Occipital lobe (tissue), 2 donors: ENCODE data around the gene PMVK. TPM values are rescaled to one million over a fixed set of nuclear protein-coding genes. Genes with fewer than 3 reads are reported as not detected.
"Not testable (repeated sequence)": the region's sequence is repeated elsewhere in the genome, so short reads cannot be mapped to it uniquely, and the experiment has no call there.

ENCODE experiments used
- DNase-seq: peaks from one replicate; lab custom pipeline; 2025; lab: John Stamatoyannopoulos, UW
- total RNA-seq: library from RNA; depleted of rRNA; stranded (reverse); fragments of >200 nt; gene quantifications from one replicate; pipeline ENCODE4 v1.2.3, GENCODE V29; 2014

PMVK gene
- total RNA-seq, 1 donor from 2014 or later: 12.0 TPM

DNA sequence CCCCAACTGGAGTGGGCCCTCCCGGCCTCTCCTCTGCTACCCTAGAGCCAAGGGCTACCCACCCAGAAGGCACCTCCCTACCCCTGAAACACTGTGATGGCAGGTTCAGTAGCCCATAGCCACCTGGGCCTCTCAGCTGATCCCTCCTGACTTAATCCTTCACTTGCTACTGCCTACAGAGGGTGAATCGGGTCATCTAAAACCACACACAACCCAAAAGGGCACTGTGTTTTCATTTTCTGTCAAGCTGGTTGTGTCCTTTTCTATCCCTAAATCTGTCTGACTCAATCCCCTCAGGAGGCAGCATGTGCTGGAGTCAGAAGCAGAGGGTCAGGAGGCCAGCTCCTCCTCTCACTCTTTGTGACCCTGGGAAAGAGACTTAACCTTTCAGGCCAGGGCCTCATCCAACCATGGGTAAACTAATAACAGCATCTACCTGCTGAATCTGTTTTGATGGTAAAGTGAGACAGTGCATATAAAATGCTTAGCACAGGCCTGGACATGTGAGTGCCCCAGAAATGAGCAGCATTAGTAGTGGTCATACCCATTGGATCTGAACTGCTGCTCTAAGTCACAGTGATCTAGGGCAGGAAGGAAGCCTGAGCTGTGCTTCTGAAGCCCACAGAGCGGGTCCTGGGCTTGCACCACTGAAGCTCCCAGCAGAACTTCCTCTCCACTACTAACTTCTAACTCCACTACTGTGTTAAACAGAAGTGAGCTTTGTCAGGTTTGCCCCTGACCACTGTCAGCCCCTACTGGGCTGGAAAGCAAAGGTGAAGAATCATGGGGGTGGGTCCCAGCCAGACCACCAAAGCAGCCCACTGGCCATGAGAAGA lies 11.0 kb downstream of the PMVK start:
- DNase-seq: no peak

DNA sequence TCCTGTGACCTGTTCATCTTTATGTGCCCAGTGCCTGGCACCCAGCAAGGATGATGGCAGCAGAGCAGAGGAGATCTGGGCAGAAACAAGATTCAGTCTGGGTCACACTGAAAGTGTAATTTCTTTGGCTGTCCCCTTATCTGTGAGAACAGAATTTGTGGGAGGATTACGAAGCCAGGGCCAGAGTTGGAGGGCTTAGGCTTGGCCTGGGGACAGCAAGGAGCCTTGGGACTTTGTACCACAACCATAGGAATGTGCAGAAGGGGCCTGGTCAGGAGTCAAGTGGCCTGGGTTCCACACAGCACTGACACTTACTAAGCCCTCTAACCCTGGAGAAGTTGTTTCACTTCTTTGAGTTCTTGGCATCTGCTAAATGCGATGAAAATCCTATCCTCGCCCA lies 12.8 kb downstream of the PMVK start:
- no peak for DNase-seq

DNA sequence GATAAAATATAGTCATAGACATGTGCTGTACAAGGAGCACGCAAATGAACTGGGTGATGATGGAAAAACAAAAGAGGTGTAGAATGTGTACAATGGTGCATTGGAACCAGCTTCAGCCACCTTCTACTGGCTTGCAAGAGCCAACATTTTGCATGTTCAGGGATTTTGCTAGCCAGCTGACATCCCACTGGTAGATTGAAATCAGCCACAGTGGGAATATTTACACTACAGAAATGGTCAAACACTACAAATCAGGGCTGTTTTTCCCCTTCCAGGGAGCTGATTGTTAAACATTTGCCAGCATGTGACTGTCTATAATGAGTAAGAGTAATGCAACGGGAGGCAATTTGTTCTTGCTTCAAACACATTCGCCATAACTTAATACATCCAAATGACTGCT lies 23.2 kb downstream of the PMVK start:
- no peak for DNase-seq

DNA sequence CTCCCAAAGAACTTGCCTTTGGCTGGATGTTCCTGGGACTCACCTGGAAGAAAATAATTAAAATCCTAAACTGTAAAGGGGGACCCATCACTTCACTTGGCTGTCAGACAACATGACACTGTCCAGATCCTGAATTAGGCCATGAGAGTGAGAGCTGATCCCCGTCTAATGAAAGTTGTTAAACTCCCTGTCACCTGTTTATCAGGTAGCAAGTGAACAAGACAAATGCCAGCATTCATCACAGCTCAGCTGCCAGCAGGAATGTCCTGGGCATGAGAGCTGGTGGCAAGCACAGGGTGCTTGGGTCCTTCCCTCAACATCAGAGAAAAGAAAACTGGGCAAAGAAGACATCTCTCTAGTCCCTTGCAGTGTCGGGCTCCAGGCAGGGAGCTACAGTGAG lies 23.8 kb downstream of the PMVK start:
- DNase-seq: no peak

DNA sequence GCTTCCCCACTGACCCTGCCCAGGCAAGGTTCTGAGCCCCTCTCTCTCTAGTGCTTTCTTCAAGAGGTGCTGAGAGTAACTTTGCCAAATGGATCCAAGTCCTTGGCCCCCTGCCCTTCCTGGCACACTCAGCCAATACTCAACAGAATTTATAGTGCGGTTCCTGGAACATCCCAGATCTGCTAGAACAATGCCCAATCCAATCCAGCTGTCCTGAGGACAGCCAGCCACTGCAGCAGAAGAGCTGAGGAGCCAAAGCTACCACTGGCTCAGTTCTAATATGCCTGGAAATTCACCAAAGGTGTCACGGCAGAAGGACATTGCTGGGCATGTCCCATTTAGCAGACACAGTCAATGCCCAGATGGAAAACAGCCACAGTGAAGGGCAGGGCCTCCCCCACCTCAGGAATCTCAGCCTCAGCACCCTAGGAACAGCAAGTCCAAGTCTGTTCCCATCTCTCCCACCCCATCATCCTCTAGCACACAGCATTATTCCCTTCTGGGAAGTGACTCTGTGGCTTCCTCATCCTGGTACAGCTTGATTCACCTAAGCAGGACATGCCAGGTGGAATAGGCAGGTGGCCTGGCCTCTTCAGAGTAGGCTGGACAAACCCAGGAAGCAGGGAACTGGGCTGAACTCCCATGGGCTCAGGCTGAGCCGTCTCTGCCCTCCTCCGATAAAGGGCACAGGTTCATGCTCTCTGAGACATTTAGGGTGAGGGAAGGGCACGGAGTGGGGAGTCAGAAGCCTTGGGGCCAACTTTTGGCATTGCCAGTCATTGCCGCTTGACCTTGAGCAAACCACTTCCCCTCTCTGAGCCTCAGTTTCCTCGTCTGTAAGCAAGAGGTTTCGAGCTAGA lies 24.6 kb downstream of the PMVK start:
- DNase-seq: no peak

DNA sequence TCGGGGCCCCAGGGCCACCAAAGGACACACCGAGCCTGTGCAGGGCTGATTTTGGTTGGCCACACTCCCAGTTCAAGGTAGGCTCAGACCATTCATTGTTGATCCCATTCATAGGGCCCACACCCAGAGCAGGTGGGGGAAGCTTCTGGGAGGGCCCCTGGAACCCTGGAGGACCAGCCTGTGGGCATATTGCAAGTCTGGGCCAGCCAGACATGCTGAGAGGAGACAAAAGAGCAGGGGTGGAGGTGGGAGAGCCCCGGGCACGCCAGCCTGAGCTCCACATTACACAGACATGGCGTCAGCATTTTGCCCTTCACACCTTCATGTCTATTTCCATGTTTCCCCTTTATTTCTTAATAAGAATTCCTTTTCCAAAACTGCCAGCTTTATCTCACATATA lies 25.7 kb downstream of the PMVK start:
- DNase-seq: no peak

DNA sequence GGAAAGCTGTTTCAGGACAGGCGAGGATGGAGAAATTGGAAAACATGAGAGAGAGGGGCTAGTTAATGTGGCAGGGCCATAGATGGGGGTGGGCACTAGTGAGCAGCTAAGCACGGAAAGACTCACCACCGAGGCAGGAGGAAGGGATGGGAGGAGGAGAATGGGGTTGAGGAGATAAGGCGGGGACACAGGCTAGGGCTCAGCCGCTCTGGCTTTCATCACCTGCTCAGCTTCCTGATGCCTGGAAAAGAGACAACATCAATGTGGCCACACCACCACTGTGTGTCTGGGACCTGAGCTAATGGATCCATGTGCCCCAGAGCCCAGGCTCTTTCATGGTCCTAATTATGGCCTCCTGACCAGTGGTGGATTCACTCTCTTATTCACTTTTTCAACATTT lies 27.6 kb downstream of the PMVK start:
- no peak for DNase-seq

DNA sequence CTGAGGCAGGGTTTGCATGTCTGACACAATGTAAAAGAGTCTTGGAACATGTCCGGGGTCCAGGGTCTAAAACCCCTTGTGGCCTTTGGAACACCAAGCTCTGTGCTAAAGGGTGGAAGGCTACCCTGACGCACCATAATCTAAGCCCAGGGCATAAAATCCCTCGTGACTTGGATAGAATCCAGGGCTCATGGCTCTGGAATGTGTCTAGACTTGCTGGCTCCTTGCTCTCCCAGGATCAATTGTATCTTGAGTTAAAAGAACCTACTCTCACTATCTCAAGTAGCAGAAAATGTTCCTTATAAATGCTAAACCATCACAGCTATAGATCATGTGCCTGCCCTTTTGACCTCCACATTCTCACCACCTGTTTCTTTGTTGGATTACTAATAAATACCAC lies 28.4 kb downstream of the PMVK start:
- DNase-seq: not testable (repeated sequence)

DNA sequence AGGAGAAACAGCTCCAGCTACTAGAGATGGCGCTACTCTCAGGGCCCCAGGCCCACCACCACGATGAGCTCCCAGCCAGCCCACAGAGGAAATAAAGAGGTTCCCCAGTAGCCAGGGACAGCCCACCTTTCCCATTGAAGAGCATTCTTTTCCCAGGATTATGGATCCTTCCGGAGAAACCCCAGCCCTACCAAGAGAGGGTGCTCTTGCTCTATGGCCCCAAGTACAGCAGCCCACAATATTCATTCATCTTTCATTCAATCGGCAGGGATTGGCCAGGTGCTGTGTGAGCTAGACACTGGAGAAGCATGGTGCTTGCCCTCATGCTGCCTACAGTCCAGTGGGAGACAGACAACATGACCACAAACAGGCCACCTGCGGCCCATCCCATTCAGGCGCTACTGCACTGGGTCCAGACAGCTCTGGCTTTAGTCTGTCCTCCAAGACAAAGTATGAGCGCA lies 29.9 kb downstream of the PMVK start:
- DNase-seq: no peak

DNA sequence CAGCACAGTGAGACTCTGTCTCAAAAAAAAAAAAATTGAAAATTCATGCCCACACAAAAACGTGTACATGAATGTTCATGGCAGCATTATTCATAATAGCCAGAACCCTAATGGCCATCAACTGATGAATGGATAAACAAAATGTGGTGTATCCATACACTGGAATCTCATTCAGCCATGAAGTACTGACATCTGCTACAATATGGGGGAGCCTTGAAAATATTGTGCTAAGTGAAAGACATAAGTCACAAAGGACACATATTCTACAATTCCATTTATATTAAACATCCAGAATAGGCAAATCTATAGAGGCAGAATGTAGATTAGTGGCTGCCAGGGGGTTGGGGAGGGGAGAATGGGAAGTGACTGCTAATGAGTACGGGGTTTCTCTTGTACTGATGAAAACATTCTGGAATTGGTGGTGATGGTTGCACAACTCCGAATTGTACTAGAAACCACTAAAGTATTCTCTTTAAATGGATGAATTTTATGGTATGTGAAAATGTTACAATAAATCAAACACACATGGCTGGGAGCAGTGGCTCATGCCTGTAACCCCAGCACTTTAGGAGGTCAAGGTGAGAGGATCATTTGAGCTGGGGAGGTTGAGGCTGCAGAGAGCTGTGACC lies 33.5 kb downstream of the PMVK start:
- DNase-seq: no peak

DNA sequence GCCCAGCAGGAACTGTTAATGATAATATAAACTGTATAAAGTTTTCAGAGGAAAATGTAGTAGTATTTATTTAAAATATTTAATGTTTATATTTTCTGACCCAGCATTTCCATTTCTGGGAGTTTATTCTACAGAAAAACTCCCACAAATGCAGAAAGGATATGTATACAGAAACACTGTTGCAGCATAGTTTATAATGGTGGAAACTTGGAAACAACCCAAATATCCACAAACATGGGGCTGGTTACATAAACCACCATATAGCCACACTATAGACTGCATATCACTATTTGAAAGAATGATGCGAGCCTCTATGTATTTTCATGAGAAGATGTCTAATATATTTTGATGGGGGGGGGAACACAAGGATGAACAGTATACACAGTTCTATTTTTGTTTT lies 34.9 kb downstream of the PMVK start:
- no peak for DNase-seq

DNA sequence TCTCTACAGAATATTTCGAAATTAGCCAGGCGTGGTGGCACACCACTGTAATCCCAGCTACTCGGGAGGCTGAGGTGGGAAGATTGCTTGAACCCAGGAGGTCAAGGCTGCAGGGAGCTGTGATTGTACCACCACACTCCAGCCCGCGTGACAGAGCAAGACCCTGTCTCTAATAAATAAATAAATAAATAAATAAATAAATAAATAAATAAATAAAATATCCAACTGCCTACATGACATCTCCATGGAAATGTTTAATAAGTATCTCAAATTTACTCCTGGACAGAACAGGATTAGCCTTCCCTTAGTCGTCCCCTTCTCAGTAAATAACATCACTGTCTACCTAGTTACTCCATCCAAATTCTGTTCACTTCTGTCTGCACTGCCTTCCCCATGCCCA lies 37.5 kb downstream of the PMVK start:
- no peak for DNase-seq

DNA sequence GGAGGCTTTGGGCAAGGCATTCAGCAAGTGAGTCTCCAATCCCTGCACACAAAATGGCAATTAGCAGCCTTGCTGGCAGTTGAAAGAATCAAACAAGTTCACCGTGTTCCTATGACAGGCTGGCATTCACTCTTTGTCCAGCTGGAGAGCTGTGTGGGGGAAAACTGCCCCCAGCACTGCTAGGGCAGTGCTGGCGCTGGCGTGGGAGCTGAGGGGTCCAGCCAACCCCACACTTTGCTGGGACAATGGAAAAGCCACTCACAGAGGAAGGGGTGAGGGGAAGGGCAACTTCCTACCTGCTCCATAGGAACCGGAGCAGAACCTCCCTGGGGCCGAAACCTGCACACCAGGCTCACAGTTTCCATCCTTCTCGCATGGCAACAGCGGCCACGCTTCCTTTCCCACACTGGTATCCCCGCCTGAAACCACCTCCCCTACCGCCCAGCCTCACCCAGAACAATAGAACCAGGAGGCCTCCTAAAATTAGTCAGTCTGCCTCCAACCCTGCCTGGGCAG lies 39.7 kb downstream of the PMVK start:
- DNase-seq: no peak

DNA sequence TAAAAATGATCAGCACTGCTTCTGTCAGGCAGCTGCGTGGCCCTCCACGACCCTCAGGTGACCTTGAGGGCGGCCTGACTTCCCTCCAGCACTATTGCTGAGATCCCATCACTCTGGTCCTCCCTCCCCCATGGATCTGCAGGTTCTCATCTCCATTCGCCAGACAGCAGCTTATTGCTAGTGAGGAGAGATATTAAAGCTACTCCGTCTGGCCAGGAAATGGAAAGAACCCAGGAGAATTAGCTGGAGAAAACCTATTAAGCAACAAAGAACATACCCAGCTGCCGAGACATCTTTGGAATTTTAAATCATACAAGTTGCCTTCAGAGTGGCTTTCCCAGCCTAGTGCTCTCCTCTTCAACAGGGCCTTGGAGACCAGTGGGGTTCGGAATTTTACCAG lies 40.7 kb downstream of the PMVK start:
- no peak for DNase-seq

DNA sequence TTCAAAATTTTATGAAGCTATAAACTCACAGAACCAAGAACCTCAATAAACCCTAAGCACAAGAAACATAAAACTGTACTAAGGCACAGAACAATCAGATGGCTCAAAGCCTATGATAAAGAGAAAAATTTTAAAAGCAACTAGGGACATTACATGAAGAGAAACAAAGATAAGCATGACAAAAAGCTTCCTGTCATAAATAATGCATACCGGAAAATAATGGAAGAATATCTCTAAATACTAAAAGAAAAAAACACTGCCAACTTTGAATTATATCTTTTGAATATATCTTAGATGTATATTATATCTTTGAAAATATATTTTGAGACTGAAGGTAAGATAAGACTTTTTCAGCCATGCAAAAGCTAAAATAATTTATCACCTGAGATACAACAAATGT lies 45.1 kb downstream of the PMVK start:
- no peak for DNase-seq

DNA sequence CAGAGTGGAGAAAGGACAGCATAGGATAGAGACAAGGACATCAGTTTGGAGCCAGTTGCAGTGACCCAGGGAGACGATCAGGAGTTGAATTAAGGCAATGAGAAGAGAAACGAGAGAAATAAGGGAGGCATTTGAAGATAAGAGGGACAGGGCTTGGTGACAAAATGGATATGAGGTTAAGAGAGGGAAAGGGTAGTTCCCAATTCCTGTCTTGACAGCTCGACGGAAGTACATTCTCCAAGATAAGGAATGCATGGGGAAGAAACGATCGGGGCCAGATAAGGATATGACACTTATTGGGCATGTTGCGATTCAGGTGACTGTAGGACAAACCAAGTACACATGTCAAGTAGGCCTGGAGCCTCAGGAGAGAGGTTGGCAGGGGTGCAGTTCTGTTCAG lies 47.8 kb downstream of the PMVK start:
- no peak for DNase-seq

DNA sequence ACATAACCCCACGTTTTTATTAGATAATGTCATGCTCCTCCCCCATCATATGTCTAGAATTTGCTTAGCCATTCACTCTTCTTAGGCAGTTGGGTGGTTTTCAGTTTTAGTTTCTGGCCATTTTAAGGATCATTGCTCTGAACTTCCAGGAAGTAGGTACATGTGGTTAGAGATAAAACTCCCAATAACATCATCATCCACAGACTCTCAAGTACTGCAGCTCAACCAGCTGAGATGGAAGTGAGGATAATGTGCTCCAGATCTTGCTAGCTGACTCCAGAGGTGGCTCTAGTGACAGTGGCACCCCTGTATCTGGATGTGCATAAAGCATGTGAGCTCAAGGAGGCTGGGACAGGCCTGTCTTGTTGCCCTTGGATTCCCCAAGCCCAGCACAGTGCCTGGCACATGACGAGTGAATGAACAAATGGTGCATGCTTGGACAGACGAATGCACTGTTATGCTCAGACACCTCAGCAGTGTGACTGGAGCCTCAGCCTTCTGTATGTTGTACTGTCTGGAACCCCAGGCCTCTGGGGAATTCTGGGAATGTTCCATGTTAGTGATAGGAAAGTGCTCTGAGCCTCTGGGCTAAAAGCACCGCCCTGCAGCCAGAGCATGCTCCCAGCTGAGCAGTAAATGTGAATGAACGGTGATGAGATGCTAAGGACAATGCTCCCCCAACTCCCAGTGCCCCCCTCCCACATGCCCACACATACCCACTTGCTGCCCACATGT lies 50.1 kb downstream of the PMVK start:
- no peak for DNase-seq

DNA sequence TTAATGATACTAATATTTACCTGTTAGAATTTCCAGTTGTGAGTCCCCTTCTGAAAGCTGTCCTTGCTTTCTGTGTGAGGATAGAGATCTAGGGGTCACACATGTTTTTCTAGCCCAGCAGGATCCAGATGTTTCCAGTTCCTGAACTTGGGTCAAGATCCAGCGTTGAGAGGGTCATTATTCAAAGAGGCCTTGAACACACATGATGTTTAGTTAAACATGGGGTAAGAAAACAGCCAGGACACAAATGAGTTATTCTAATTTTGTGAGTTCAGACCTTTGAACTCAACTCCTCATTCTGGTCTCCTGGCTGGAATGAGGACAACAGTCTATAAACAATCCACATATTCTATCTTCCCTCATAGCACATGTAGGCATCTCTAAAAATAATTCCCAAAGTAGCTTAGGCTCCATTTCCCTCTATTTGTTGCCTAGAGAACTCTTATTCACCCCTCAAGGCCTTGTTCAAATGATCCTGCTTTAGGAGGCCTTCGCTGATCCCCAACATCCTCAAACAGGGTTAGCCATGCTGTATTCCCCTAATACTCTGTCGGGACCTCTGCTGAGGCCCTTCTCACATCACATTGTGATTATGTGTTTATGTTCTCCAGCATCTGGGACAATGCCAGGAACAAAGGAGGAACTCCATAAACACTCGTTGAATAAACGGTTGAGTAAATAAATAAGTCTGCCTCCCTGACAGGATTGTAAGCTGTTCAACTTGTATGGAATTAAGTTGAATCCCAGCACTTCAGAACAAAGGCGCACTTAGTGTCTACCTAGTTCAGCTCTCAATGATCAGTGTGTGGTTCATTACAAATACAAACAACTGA lies 51.4 kb downstream of the PMVK start:
- no peak for DNase-seq

DNA sequence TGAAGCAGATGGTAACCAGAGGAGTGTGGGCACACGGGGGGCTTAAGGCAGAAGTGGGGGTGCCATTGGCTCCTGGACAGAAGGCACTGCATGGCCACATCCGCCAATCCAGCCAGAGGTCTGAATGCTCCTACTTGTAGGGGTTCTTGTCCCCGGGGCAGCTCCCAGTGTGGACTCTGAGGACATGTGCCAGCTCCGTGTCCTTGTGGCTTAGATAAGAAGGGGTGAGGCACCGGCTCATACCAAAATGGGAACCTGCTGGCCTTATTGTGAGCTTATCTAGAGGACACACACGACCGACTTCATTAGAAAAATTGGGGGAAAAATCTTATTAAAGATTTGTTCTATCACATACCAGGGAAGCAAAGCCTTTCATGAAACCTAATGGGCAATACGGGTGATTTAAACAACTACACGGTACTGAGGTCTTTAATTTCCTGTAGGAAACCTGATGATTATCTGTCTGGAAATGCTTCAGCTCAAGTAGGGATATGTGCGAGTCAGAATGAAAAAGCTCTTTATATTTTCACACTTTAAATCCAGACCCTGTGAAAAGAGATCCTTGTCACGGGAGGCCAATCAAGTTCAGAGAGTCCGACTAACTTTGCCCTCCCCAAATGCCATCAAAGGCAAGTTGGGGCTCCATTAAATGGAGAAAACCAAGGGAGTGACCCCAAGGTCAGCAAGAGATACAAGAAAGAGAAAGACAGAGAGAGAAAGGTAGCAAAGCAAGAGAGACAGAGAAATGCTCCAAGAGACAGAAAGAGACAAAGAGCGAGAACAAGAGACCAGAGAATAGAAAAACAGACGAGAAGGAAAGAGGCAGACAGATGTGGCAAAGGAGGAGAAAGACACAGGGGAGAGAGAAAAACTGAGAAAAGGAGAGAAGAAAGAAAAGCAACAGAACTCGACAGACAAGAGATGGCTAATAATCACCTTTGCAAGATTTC lies 52.3 kb downstream of the PMVK start:
- DNase-seq: no peak
